Measurements from ENCODE around the gene GALNT17.
"Not testable (repeated sequence)": the region's sequence is repeated elsewhere in the genome, so short reads cannot be mapped to it uniquely, and the experiment has no call there.

GALNT17 gene

GRCh38 chr7:71563276-71563675, 431.3 kb downstream of the GALNT17 start:
- Histone ChIP-seq H3K4me3 (ENCODE audit: low read length) (no peak overlapping the region), H3K27me3 (ENCODE audit: control insufficient read depth, insufficient read depth, low read length) (no peaks in the 10 kb centered on the region), H3K9ac (ENCODE audit: low read length) (no peak overlapping the region), H3K27ac (ENCODE audit: low read depth, low read length) (no peak overlapping the region), H3K36me3 (ENCODE audit: control insufficient read depth, insufficient read depth, low read length) (no peaks in the 10 kb centered on the region), H3K4me1 (ENCODE audit: control insufficient read depth, insufficient read depth, low read length) (no peaks in the 10 kb centered on the region)

DNA sequence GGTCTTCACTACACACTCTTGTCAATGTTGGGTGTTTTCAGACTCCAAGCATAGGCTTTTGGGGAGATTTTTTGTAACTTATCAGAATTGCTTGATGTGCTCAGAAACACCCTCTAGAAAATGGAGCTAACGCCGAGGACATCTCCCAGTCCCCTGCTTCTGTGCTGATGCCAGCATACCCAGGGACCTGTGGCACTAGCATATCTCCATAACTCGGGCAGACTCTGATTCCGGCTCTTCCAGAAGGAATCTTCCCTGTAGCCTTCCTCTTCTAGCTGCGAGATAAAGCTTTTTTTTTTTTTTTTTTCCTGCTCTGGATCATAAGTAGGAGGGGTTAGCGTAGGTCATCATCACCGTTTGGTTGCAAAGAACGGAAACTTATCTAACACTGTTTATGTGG, 434.4 kb downstream of the GALNT17 start:
- Histone ChIP-seq H3K4me3 (ENCODE audit: low read length) (no peak overlapping the region), H3K27ac (ENCODE audit: low read depth, low read length) (no peak overlapping the region), H3K27me3 (ENCODE audit: control insufficient read depth, insufficient read depth, low read length) (no peaks in the 10 kb centered on the region), H3K9ac (ENCODE audit: low read length) (no peak overlapping the region), H3K4me1 (ENCODE audit: control insufficient read depth, insufficient read depth, low read length) (no peaks in the 10 kb centered on the region), H3K36me3 (ENCODE audit: control insufficient read depth, insufficient read depth, low read length) (no peaks in the 10 kb centered on the region)

- H3K4me3 ChIP-seq (ENCODE audit: low read length): no peak overlapping the region
- no peaks in the 10 kb centered on the region for H3K27me3 ChIP-seq (ENCODE audit: control insufficient read depth, insufficient read depth, low read length)
- H3K36me3 ChIP-seq (ENCODE audit: control insufficient read depth, insufficient read depth, low read length): no peaks in the 10 kb centered on the region
- H3K27ac ChIP-seq (ENCODE audit: low read depth, low read length): no peak overlapping the region
- no peak overlapping the region for H3K9ac ChIP-seq (ENCODE audit: low read length)
- no peaks in the 10 kb centered on the region for H3K4me1 ChIP-seq (ENCODE audit: control insufficient read depth, insufficient read depth, low read length)
These were observed 435.0 kb downstream of the GALNT17 start for GRCh38 chr7:71566991-71567390.

GRCh38 chr7:71574153-71574860, 442.4 kb downstream of the GALNT17 start:
- H3K9ac ChIP-seq (ENCODE audit: low read length): no peak overlapping the region
- H3K27ac ChIP-seq (ENCODE audit: low read depth, low read length): no peak overlapping the region
- H3K4me1 ChIP-seq (ENCODE audit: control insufficient read depth, insufficient read depth, low read length): no peaks in the 10 kb centered on the region
- H3K4me3 ChIP-seq (ENCODE audit: low read length): no peak overlapping the region
- H3K27me3 ChIP-seq (ENCODE audit: control insufficient read depth, insufficient read depth, low read length): no peaks in the 10 kb centered on the region
- H3K36me3 ChIP-seq (ENCODE audit: control insufficient read depth, insufficient read depth, low read length): peaks cover 2% of the 10 kb centered on the region

- Histone ChIP-seq H3K27ac (ENCODE audit: low read depth, low read length) (no peak overlapping the region), H3K36me3 (ENCODE audit: control insufficient read depth, insufficient read depth, low read length) (no peaks in the 10 kb centered on the region), H3K4me3 (ENCODE audit: low read length) (no peak overlapping the region), H3K9ac (ENCODE audit: low read length) (no peak overlapping the region), H3K4me1 (ENCODE audit: control insufficient read depth, insufficient read depth, low read length) (no peaks in the 10 kb centered on the region), H3K27me3 (ENCODE audit: control insufficient read depth, insufficient read depth, low read length) (no peaks in the 10 kb centered on the region)
These were observed 448.1 kb downstream of the GALNT17 start for GRCh38 chr7:71580027-71580426.

DNA sequence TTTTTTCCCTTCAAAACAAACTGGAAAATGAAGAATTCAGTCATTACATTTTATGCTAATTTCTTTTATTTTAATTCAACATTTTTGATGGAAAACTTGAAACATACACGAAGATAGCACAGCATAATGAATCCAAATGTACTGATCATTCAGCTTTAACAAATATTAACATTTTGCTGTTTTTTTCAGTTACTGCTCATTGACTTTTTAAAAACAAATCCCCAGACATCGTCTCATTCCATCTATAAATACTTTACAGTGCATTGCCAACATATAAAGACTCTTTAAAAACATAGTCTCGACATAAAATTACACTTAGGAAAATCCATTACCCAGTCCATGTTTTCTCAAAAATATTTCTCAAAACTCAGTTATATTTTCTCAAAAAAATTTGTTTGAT, 452.3 kb downstream of the GALNT17 start:
- H3K4me3 ChIP-seq (ENCODE audit: low read length): no peak overlapping the region
- H3K9ac ChIP-seq (ENCODE audit: low read length): no peak overlapping the region
- H3K36me3 ChIP-seq (ENCODE audit: control insufficient read depth, insufficient read depth, low read length): no peaks in the 10 kb centered on the region
- no peaks in the 10 kb centered on the region for H3K27me3 ChIP-seq (ENCODE audit: control insufficient read depth, insufficient read depth, low read length)
- no peak overlapping the region for H3K27ac ChIP-seq (ENCODE audit: low read depth, low read length)
- H3K4me1 ChIP-seq (ENCODE audit: control insufficient read depth, insufficient read depth, low read length): no peaks in the 10 kb centered on the region

- Histone ChIP-seq H3K27ac (ENCODE audit: low read depth, low read length) (no peak overlapping the region), H3K36me3 (ENCODE audit: control insufficient read depth, insufficient read depth, low read length) (no peaks in the 10 kb centered on the region), H3K4me3 (ENCODE audit: low read length) (no peak overlapping the region), H3K27me3 (ENCODE audit: control insufficient read depth, insufficient read depth, low read length) (no peaks in the 10 kb centered on the region), H3K9ac (ENCODE audit: low read length) (no peak overlapping the region), H3K4me1 (ENCODE audit: control insufficient read depth, insufficient read depth, low read length) (no peaks in the 10 kb centered on the region)
These were observed 459.9 kb downstream of the GALNT17 start for GRCh38 chr7:71591876-71592275.

DNA sequence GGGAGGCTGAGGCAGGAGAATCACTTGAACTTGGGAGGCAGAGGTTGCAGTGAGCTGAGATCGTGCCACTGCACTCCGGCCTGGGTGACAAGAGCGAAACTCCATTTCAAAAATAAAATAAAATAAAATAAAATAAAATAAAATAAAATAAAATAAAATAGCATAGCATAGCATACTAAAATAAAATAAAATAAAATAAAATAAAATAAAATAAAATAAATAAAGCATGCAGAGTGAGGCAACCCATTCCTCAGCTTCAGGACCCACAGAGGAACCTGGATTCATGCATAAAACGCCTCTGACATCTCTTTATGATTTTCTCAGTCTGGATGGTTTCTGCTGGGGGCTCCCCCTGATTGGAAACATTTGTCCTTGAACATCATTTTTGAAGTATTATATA, 460.4 kb downstream of the GALNT17 start:
- H3K4me3 ChIP-seq (ENCODE audit: low read length); H3K36me3 ChIP-seq (ENCODE audit: control insufficient read depth, insufficient read depth, low read length); H3K27ac ChIP-seq (ENCODE audit: low read depth, low read length); H3K27me3 ChIP-seq (ENCODE audit: control insufficient read depth, insufficient read depth, low read length); H3K9ac ChIP-seq (ENCODE audit: low read length); H3K4me1 ChIP-seq (ENCODE audit: control insufficient read depth, insufficient read depth, low read length): not testable (repeated sequence)

GRCh38 chr7:71594736-71595135, 462.8 kb downstream of the GALNT17 start:
- Histone ChIP-seq H3K27me3 (ENCODE audit: control insufficient read depth, insufficient read depth, low read length) (no peaks in the 10 kb centered on the region), H3K36me3 (ENCODE audit: control insufficient read depth, insufficient read depth, low read length) (no peaks in the 10 kb centered on the region), H3K27ac (ENCODE audit: low read depth, low read length) (no peak overlapping the region)

GRCh38 chr7:71595176-71595575, 463.2 kb downstream of the GALNT17 start:
- H3K9ac ChIP-seq (ENCODE audit: low read length): no peak overlapping the region

More at GRCh38 chr7:71594736-71595135, 462.8 kb downstream of the GALNT17 start:
- H3K4me3 ChIP-seq (ENCODE audit: low read length): no peak overlapping the region
- no peak overlapping the region for H3K9ac ChIP-seq (ENCODE audit: low read length)
- no peaks in the 10 kb centered on the region for H3K4me1 ChIP-seq (ENCODE audit: control insufficient read depth, insufficient read depth, low read length)

DNA sequence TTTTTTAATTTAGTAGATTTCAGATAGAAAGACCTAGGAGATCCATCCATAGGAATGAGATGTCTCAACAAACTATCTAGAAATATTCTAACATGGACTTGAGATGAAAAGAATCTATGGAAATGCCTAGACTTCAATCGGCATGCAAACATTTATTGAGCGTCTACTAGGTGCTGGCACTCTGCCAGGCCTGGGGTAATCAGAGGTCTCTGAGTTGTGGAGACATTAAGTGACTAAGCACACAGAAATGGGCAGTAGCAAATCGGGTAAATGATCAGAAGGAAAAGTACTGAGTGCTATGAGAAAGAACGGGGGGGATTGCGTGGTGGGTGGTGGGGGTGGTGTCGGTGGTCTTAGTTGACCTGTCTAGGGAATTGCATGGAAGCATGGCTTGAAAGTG, 466.6 kb downstream of the GALNT17 start:
- Histone ChIP-seq H3K27ac (ENCODE audit: low read depth, low read length) (no peak overlapping the region), H3K4me3 (ENCODE audit: low read length) (no peak overlapping the region), H3K9ac (ENCODE audit: low read length) (no peak overlapping the region), H3K4me1 (ENCODE audit: control insufficient read depth, insufficient read depth, low read length) (no peaks in the 10 kb centered on the region), H3K36me3 (ENCODE audit: control insufficient read depth, insufficient read depth, low read length) (no peaks in the 10 kb centered on the region), H3K27me3 (ENCODE audit: control insufficient read depth, insufficient read depth, low read length) (no peaks in the 10 kb centered on the region)

More at GRCh38 chr7:71595176-71595575, 463.2 kb downstream of the GALNT17 start:
- H3K4me3 ChIP-seq (ENCODE audit: low read length): no peak overlapping the region
- H3K36me3 ChIP-seq (ENCODE audit: control insufficient read depth, insufficient read depth, low read length): no peaks in the 10 kb centered on the region
- H3K27me3 ChIP-seq (ENCODE audit: control insufficient read depth, insufficient read depth, low read length): no peaks in the 10 kb centered on the region
- no peaks in the 10 kb centered on the region for H3K4me1 ChIP-seq (ENCODE audit: control insufficient read depth, insufficient read depth, low read length)
- H3K27ac ChIP-seq (ENCODE audit: low read depth, low read length): no peak overlapping the region

DNA sequence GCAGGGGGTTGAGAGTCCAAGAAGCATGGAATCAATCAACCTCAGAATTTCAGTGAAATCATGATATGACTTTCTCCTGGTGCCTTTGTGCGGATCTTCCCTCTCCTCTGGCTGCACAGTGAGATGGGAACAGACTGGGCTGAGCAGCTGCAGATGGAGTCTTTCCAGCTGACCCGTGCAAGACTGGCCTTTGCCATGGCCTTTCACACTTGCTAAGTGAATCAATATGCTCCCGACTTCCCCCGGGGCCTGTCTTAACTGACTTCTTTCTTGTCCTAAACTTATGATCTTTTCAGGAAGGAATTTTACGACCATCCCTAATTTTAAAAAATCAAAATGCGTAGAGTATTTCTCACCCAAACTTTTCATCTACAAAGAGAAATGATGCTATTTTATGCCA, 469.9 kb downstream of the GALNT17 start:
- Histone ChIP-seq H3K27ac (ENCODE audit: low read depth, low read length) (no peak overlapping the region), H3K9ac (ENCODE audit: low read length) (no peak overlapping the region), H3K4me3 (ENCODE audit: low read length) (no peak overlapping the region), H3K4me1 (ENCODE audit: control insufficient read depth, insufficient read depth, low read length) (no peaks in the 10 kb centered on the region), H3K27me3 (ENCODE audit: control insufficient read depth, insufficient read depth, low read length) (no peaks in the 10 kb centered on the region), H3K36me3 (ENCODE audit: control insufficient read depth, insufficient read depth, low read length) (no peaks in the 10 kb centered on the region)

DNA sequence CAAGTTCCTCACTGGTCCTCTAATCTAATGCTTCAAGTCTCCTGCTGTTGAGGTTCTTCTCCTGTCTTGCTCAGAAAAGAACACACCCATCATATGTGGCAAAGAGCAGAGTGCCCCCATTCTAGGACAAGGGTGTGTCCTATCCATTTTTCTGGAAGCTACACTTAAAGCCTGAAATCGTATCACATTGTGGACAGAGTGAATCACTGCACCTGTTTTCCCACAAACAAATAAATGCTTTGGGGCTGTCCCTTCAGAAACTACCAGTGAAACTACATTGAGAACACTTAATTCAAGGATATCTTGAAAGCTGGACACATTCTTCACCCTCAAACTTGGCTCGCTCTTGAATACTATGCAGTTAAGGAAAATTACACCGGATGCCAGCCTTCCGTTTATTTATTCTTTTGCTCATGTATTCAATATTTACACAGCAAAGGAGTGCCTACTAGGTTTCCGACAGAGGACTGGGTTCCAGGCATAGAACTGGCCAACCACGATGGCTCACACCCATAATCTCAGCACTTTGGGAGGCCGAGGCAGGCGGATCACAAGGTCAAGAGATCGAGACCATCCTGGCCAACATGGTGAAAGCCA, 473.0 kb downstream of the GALNT17 start:
- Histone ChIP-seq H3K9ac (ENCODE audit: low read length) (no peak overlapping the region), H3K4me1 (ENCODE audit: control insufficient read depth, insufficient read depth, low read length) (no peaks in the 10 kb centered on the region), H3K4me3 (ENCODE audit: low read length) (no peak overlapping the region), H3K27ac (ENCODE audit: low read depth, low read length) (no peak overlapping the region), H3K27me3 (ENCODE audit: control insufficient read depth, insufficient read depth, low read length) (no peaks in the 10 kb centered on the region), H3K36me3 (ENCODE audit: control insufficient read depth, insufficient read depth, low read length) (no peaks in the 10 kb centered on the region)
